K562 (cell line): ENCODE measurements around the gene TF. TPM values are rescaled to one million over a fixed set of nuclear protein-coding genes. Genes with fewer than 3 reads are reported as not detected.

Source experiments
- ARNT ChIP-seq, 2 experiments: fragments of 450-650 bp; IDR thresholded peaks; 2 replicates each; pipeline ENCODE4 v1.6.1; 2016; ENCODE audit warnings: mild to moderate bottlenecking in 1 of 2
- ATF7 ChIP-seq: fragments of 450-650 bp; IDR thresholded peaks from 2 replicates; pipeline ENCODE4 v1.7.1; 2014; ENCODE audit warnings: mild to moderate bottlenecking, moderate library complexity
- CBX3 ChIP-seq, 2 experiments: IDR thresholded peaks; 1 replicate in 1 of 2; 2 replicates in 1 of 2; pipeline ENCODE4 v1.6.1; 2012; ENCODE audit warnings: inconsistent platforms in 2 of 2, low read length in 2 of 2, borderline replicate concordance in 1 of 2, control low read depth in 1 of 2
- CC2D1A ChIP-seq: fragments of 450-650 bp; IDR thresholded peaks from 2 replicates; pipeline ENCODE4 v1.6.1; 2017; ENCODE audit warnings: mild to moderate bottlenecking
- ESRRA ChIP-seq: fragments of 450-650 bp; IDR thresholded peaks from 2 replicates; pipeline ENCODE4 v1.6.1; 2014; ENCODE audit warnings: low read depth, mild to moderate bottlenecking, moderate library complexity, borderline replicate concordance
- GATA2 ChIP-seq: sonication (generic); formaldehyde crosslinking; IDR thresholded peaks from 2 replicates; pipeline ENCODE4 v1.4.0; 2020; ENCODE audit warnings: mild to moderate bottlenecking, missing genetic modification reagents
- KLF16 ChIP-seq: IDR thresholded peaks from 2 replicates; pipeline ENCODE4 v1.6.1; 2016; ENCODE audit warnings: antibody characterized with exemption
- L3MBTL2 ChIP-seq: fragments of 450-650 bp; IDR thresholded peaks from 2 replicates; pipeline ENCODE4 v1.6.1; 2016; ENCODE audit warnings: mild to moderate bottlenecking, moderate library complexity
- NCOA1 ChIP-seq: fragments of 450-650 bp; IDR thresholded peaks from 2 replicates; pipeline ENCODE4 v1.6.1; 2016; ENCODE audit warnings: low read depth
- NR4A1 ChIP-seq, 2 experiments: fragments of 250-450 bp in 1 of 2; fragments of 450-650 bp in 1 of 2; sonication (Bioruptor Pico) in 1 of 2; IDR thresholded peaks; 2 replicates each; pipeline versions ENCODE4 v1.4.0 to v1.6.1; 2016 to 2020; ENCODE audit warnings: mild to moderate bottlenecking in 2 of 2, missing compliant biosample characterization in 1 of 2, missing genetic modification characterization in 1 of 2, moderate library complexity in 1 of 2
- RBM17 ChIP-seq: fragments of 200-400 bp; formaldehyde crosslinking; IDR thresholded peaks from 2 replicates; pipeline ENCODE4 v1.6.1; 2017; ENCODE audit warnings: low read depth, mild to moderate bottlenecking, low read length, borderline replicate concordance
- RFX1 ChIP-seq: fragments of 450-650 bp; IDR thresholded peaks from 2 replicates; pipeline ENCODE4 v1.6.1; 2016; ENCODE audit warnings: mild to moderate bottlenecking, moderate library complexity
- SP2 ChIP-seq: IDR thresholded peaks from 2 replicates; pipeline ENCODE4 v1.6.1; 2011; ENCODE audit warnings: mild to moderate bottlenecking, low read depth, low read length, moderate library complexity; ENCODE audit not compliant: poor library complexity, severe bottlenecking; ENCODE audit errors: extremely low read depth
- STAG1 ChIP-seq: sonication (generic); formaldehyde crosslinking; IDR thresholded peaks from 2 replicates; pipeline ENCODE4 v1.5.0; 2020; ENCODE audit warnings: missing genetic modification reagents, borderline replicate concordance
- ZNF143 ChIP-seq: sonication (generic); formaldehyde crosslinking; IDR thresholded peaks from 2 replicates; pipeline ENCODE4 v1.9.0; 2022; ENCODE audit warnings: mild to moderate bottlenecking, missing genetic modification reagents
- ZNF584 ChIP-seq: fragments of 200-800 bp; sonication (Bioruptor generic); IDR thresholded peaks from 2 replicates; pipeline ENCODE4 v1.6.1; 2016; ENCODE audit warnings: low read depth, mild to moderate bottlenecking, missing genetic modification characterization, missing compliant biosample characterization
- polyA plus RNA-seq, 8 experiments: library from polyadenylated mRNA; depleted of rRNA in 4 of 8; stranded (reverse) in 5 of 8; unstranded in 3 of 8; fragments of >200 nt; fragmentation: Nextera tagmentation in 2 of 8; fragmentation: Illumina TruSeq in 1 of 8; extraction: Ambion mirVana in 2 of 8; extraction: Trizol in 1 of 8; gene quantifications; 2 replicates each; pipeline versions ENCODE4 v1.2.1 to v1.2.3, GENCODE V29; 2011 to 2014; ENCODE audit warnings: inconsistent platforms in 1 of 8, missing spikeins in 1 of 8
- total RNA-seq, 7 experiments: library from RNA; depleted of rRNA in 6 of 7; stranded (reverse); fragments of >200 nt in 6 of 7; fragmentation: Illumina TruSeq in 2 of 7; extraction: Trizol in 2 of 7; gene quantifications; 2 replicates each; pipeline versions ENCODE4 v1.2.1 to v1.2.3, GENCODE V29; 2011 to 2021; ENCODE audit warnings: low replicate concordance in 1 of 7
- TF ChIP-seq, protein P1 (sequence below): fragments of 450-650 bp; IDR thresholded peaks from 2 replicates; pipeline ENCODE4 v1.6.1; 2016
- TF ChIP-seq, protein P2 (sequence below): sonication (generic); formaldehyde crosslinking; IDR thresholded peaks from 2 replicates; pipeline ENCODE4 v1.8.0; 2022; ENCODE audit warnings: mild to moderate bottlenecking, missing genetic modification reagents
- TF ChIP-seq, protein P3 (sequence below): fragments of 150-350 bp; conservative IDR thresholded peaks from 2 replicates; pipeline ENCODE4 v1.6.1; 2014; ENCODE audit warnings: low read length
- TF ChIP-seq, protein P4 (sequence below): fragments of 200-800 bp; sonication (Bioruptor generic); IDR thresholded peaks from 2 replicates; pipeline ENCODE4 v1.6.1; 2016; ENCODE audit warnings: missing genetic modification characterization, missing compliant biosample characterization

TF gene
- total and polyA plus RNA-seq, 9 of the 15 experiments (the other 6 are each of a cell fraction or from before 2014, with no cell fraction given): 0.09 to 9.2 (median 3.1) TPM

DNA sequence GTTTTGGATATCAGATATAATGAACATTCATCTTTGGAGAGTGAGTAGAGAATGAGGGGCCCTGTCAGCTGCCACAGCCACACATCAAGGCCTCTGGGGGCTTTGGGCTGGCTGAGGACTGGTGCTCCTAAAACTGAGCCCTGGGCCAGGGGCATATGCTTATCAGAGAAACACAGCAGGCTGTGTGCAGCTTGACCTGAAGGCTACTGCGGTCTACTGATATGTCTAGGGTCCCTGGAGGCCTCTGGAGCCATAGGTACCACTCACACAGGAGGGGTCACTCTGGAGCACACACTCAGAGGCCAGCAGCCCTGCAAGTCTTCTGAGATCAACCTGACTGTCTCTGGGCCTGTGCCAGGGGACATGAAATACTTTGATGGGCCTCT lies 7.6 kb downstream of the TF start (continued):
- TF ChIP-seq CBX3 (IDR thresholded peaks at IDR 0.05; ENCODE audit: borderline replicate concordance in 1 of 2, low read length in 2 of 2) (no peak), ZNF584 (CRISPR knock-in tag) (0 out of 2 replicates have a peak, but pooled peaks have one; percentile 31), ESRRA (peak; percentile 68; the same call in 1 of the 2 replicates), SP2 (no peak), ATF7 (peak; percentile 56), L3MBTL2 (0 out of 2 replicates have a peak, but pooled peaks have one; percentile 14), STAG1 (CRISPR knock-in tag) (no peak), GATA2 (CRISPR knock-in tag) (peak; percentile 94), NR4A1 (CRISPR knock-in tag; IDR thresholded peaks at IDR 0.05) (no peak), NR4A1 (tag; IDR thresholded peaks at IDR 0.05) (peak; percentile 44; the same call in 1 of the 2 replicates), KLF16 (peak; percentile 93), CC2D1A (peak; percentile 95), RFX1 (no peak), ARNT (IDR thresholded peaks at IDR 0.05) (peak in 1 of 2 experiments; percentile 90; a peak in 2 of 4 replicates), NCOA1 (0 out of 2 replicates have a peak, but pooled peaks have one; percentile 61), RBM17 (no peak), ZNF143 (CRISPR knock-in tag) (no peak)
- TF ChIP-seq, protein P1, sequence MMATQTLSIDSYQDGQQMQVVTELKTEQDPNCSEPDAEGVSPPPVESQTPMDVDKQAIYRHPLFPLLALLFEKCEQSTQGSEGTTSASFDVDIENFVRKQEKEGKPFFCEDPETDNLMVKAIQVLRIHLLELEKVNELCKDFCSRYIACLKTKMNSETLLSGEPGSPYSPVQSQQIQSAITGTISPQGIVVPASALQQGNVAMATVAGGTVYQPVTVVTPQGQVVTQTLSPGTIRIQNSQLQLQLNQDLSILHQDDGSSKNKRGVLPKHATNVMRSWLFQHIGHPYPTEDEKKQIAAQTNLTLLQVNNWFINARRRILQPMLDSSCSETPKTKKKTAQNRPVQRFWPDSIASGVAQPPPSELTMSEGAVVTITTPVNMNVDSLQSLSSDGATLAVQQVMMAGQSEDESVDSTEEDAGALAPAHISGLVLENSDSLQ: peak; percentile 70
- TF ChIP-seq, protein P2, sequence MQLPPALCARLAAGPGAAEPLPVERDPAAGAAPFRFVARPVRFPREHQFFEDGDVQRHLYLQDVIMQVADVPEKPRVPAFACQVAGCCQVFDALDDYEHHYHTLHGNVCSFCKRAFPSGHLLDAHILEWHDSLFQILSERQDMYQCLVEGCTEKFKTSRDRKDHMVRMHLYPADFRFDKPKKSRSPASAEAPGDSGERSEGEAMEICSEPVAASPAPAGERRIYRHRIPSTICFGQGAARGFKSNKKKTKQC: no peak
- TF ChIP-seq, protein P3, sequence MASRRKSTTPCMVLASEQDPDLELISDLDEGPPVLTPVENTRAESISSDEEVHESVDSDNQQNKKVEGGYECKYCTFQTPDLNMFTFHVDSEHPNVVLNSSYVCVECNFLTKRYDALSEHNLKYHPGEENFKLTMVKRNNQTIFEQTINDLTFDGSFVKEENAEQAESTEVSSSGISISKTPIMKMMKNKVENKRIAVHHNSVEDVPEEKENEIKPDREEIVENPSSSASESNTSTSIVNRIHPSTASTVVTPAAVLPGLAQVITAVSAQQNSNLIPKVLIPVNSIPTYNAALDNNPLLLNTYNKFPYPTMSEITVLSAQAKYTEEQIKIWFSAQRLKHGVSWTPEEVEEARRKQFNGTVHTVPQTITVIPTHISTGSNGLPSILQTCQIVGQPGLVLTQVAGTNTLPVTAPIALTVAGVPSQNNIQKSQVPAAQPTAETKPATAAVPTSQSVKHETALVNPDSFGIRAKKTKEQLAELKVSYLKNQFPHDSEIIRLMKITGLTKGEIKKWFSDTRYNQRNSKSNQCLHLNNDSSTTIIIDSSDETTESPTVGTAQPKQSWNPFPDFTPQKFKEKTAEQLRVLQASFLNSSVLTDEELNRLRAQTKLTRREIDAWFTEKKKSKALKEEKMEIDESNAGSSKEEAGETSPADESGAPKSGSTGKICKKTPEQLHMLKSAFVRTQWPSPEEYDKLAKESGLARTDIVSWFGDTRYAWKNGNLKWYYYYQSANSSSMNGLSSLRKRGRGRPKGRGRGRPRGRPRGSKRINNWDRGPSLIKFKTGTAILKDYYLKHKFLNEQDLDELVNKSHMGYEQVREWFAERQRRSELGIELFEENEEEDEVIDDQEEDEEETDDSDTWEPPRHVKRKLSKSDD: no peak
- TF ChIP-seq, protein P4, sequence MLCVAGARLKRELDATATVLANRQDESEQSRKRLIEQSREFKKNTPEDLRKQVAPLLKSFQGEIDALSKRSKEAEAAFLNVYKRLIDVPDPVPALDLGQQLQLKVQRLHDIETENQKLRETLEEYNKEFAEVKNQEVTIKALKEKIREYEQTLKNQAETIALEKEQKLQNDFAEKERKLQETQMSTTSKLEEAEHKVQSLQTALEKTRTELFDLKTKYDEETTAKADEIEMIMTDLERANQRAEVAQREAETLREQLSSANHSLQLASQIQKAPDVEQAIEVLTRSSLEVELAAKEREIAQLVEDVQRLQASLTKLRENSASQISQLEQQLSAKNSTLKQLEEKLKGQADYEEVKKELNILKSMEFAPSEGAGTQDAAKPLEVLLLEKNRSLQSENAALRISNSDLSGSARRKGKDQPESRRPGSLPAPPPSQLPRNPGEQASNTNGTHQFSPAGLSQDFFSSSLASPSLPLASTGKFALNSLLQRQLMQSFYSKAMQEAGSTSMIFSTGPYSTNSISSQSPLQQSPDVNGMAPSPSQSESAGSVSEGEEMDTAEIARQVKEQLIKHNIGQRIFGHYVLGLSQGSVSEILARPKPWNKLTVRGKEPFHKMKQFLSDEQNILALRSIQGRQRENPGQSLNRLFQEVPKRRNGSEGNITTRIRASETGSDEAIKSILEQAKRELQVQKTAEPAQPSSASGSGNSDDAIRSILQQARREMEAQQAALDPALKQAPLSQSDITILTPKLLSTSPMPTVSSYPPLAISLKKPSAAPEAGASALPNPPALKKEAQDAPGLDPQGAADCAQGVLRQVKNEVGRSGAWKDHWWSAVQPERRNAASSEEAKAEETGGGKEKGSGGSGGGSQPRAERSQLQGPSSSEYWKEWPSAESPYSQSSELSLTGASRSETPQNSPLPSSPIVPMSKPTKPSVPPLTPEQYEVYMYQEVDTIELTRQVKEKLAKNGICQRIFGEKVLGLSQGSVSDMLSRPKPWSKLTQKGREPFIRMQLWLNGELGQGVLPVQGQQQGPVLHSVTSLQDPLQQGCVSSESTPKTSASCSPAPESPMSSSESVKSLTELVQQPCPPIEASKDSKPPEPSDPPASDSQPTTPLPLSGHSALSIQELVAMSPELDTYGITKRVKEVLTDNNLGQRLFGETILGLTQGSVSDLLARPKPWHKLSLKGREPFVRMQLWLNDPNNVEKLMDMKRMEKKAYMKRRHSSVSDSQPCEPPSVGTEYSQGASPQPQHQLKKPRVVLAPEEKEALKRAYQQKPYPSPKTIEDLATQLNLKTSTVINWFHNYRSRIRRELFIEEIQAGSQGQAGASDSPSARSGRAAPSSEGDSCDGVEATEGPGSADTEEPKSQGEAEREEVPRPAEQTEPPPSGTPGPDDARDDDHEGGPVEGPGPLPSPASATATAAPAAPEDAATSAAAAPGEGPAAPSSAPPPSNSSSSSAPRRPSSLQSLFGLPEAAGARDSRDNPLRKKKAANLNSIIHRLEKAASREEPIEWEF: no peak
